Duodenal mucosa (tissue), 2 donors: ENCODE results near the gene GPRIN1.
A peak's percentile ranks its signal among the peaks of the same experiment; 100 is the strongest.

Source experiments
- H3K27ac ChIP-seq: one replicate; pipeline ENCODE4 v1.7.0; 2013; ENCODE audit warnings: low read depth, low read length
- H3K27me3 ChIP-seq, 2 donors: one replicate each; pipeline ENCODE4 v1.7.0; 2013; ENCODE audit warnings: low read length in 2 of 2, control low read depth in 1 of 2; ENCODE audit not compliant: insufficient read depth in 2 of 2, control insufficient read depth in 1 of 2
- H3K36me3 ChIP-seq, 2 donors: one replicate each; pipeline ENCODE4 v1.7.0; 2013; ENCODE audit warnings: low read length in 2 of 2, control low read depth in 1 of 2; ENCODE audit not compliant: insufficient read depth in 2 of 2, control insufficient read depth in 1 of 2
- H3K4me1 ChIP-seq, 2 donors: one replicate each; pipeline ENCODE4 v1.7.0; 2013; ENCODE audit warnings: low read length in 2 of 2, control low read depth in 1 of 2; ENCODE audit not compliant: insufficient read depth in 2 of 2, control insufficient read depth in 1 of 2
- H3K4me3 ChIP-seq, 2 donors: one replicate each; pipeline ENCODE4 v1.7.0; 2013; ENCODE audit warnings: low read length in 2 of 2, low read depth in 1 of 2
- H3K9ac ChIP-seq, 2 donors: one replicate each; pipeline ENCODE4 v1.7.0; 2013; ENCODE audit warnings: low read length in 2 of 2, low read depth in 1 of 2
- H3K9me3 ChIP-seq, 2 donors: one replicate each; pipeline ENCODE4 v1.7.0; 2013; ENCODE audit warnings: low read length in 2 of 2, control low read depth in 1 of 2; ENCODE audit not compliant: control insufficient read depth in 1 of 2

Gene GPRIN1

DNA sequence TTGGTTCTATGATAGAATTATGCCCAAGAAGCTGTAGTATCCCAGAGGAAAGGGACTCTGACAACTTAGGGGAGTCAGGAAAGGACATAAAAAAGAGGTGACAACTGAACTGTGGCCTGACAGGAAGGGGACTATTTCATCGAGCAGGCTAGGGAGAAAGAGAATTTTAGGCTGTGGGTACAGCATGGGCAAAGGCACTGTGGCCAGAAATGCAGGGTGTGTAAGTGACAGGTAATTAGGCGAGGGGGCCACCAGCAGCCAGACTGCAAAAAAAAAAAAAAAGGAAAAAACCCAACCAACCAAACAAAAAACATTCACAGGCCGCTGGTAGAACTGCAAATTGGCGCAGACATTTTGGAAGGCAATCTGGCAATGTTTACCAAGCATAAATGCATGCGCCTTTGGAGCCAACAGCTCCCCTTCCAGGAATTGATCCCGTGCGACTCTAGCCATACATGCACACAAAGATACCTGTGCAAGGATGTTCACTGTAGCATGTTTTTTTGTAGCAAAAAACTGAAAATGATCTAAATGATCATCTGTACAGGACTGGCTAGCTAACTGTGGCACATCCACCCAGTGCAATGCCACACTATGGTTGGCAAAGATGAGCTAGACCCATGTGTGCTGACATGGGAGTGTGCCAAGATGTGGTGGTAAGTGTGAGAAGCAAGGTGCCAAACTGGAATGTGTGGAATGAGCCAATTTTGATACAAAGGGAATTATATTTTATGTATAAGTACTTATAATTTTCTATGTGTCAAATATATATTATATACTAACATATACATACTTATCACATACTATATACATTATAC is 21.6 kb upstream of the GPRIN1 start:
- peaks cover 49 to 62% of the 10 kb centered on the region in 2 donors for H3K27me3 ChIP-seq

DNA sequence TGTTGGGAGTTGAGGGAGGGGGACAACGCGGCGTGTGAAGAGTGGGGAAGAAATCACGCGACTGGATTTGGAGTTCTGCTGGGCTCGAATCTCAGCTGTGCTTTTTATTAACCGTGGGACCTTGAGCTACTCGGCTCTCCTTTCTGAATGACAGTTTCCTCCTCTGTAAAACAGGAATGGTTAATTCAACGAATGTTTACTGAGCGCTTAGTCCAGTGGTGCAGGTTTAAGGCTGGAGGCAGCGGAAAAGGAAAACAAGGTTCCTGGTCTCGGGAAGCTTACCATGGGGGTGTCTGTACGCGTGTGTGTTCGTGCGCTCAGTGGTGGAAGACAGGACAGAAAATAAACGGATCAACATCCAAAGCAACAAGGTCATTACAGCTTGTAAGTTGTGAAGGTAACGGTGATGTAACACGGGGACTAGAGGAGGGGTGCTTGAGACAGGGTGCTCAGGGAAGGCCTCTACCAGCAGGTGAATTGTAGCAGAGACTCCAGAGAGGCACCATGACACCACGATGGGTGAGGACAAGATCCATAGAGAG is 20.8 kb upstream of the GPRIN1 start:
- Histone ChIP-seq H3K4me3 (peak overlapping the region; percentile 24 to 48), H3K27me3 (peaks cover 56 to 68% of the 10 kb centered on the region in 2 donors), H3K9me3 (peaks cover 0 to 3% of the 10 kb centered on the region in 2 donors), H3K4me1 (peaks cover 4 to 14% of the 10 kb centered on the region in 2 donors), H3K36me3 (no peaks in the 10 kb centered on the region), H3K27ac (no peak overlapping the region), H3K9ac (no peak overlapping the region)

More for the DNA sequence above, 21.6 kb upstream of the GPRIN1 start:
- Histone ChIP-seq H3K27ac (no peak overlapping the region), H3K9me3 (peaks cover 0 to 3% of the 10 kb centered on the region in 2 donors), H3K4me3 (no peak overlapping the region), H3K4me1 (peaks cover 4 to 14% of the 10 kb centered on the region in 2 donors), H3K36me3 (no peaks in the 10 kb centered on the region), H3K9ac (no peak overlapping the region)

DNA sequence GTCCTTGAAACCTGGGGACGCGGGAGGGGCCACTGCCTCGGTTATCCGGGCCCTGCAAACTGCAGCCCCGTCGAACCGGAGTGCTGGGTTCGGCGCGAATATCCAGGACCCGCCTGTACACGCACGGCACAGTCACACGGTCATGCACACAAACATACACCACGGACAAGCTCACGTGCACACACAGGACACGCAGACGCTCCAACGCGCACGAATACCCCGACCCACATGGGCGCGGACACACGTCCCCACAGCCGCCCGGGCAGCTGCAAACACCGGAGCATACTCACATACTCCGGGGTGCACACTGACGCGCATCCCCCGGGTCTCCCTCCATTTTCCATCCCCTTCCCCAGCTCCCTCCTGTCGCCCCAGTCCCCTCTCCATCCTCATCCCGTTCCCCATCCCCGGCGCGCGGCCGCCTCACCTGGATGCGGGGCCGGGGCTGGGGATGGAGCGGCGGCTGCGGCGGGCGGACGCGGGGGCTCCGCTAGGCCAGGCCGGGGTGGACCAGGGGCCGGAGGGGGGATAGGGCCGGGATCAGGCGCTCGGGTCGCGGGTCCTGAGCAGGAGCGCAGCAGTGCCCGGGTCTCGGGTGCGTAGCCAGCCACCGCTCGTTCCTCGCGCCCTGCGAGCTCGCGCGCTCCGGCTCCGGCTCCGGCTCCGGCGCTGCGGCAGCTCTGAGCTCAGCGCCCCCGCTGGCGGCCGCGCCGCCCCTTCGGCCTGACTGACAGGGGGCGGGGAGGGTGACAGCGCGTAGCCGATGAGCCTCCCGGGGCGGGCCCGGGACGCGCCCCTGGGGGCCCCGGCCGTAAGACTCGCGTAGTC is 20.1 kb upstream of the GPRIN1 start, which contains the start of the genes EIF4E1B and SNCB:
Gene EIF4E1B, plus strand, starts transcription at position 823 of the 828 bp plus-strand sequence. CDS start 12,113 bp downstream, outside the sequence.
Gene SNCB, minus strand, starts transcription at position 682 of the 828 bp plus-strand sequence. CDS start 880 bp downstream, outside the sequence.
- H3K4me3 ChIP-seq: peak within 1 kb of the TSS; percentile 24 to 48
- no peak within 1 kb of the TSS for H3K9ac ChIP-seq
- H3K36me3 ChIP-seq: no peaks in the 10 kb centered on the region
- H3K4me1 ChIP-seq: peaks cover 4 to 14% of the 10 kb centered on the region in 2 donors
- peaks cover 63 to 73% of the 10 kb centered on the region in 2 donors for H3K27me3 ChIP-seq
- no peak within 1 kb of the TSS for H3K27ac ChIP-seq
- H3K9me3 ChIP-seq: no peaks in the 10 kb centered on the region

DNA sequence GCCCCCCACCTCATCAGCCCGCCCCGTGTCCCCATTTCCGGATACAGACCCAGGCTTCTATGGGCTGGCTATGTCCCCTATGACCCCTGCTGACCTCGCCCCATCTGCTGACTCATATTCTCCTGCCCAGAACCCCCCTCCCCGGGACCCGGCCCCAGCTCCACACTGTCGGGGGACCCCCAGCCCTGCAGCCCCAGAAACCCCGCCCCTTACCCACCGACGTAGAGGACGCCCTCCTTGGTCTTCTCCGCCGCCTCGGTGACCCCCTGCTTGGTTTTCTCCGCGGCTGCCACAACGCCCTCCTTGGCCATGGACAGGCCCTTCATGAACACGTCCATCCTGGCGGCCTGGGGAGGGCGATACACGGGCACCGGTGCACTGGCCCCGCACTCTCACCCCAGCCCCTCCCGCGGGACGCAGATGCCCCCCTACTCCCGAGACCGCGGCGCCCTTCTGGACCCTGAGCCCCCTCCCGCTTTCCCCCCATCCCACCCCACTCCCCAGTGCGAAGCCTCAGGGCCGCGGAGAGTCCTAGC is 19.4 kb upstream of the GPRIN1 start:
- peaks cover 4 to 14% of the 10 kb centered on the region in 2 donors for H3K4me1 ChIP-seq
- H3K9ac ChIP-seq: no peak overlapping the region
- no peaks in the 10 kb centered on the region for H3K36me3 ChIP-seq
- no peaks in the 10 kb centered on the region for H3K9me3 ChIP-seq
- H3K27ac ChIP-seq: no peak overlapping the region
- no peak overlapping the region for H3K4me3 ChIP-seq
- H3K27me3 ChIP-seq: peaks cover 66 to 73% of the 10 kb centered on the region in 2 donors

DNA sequence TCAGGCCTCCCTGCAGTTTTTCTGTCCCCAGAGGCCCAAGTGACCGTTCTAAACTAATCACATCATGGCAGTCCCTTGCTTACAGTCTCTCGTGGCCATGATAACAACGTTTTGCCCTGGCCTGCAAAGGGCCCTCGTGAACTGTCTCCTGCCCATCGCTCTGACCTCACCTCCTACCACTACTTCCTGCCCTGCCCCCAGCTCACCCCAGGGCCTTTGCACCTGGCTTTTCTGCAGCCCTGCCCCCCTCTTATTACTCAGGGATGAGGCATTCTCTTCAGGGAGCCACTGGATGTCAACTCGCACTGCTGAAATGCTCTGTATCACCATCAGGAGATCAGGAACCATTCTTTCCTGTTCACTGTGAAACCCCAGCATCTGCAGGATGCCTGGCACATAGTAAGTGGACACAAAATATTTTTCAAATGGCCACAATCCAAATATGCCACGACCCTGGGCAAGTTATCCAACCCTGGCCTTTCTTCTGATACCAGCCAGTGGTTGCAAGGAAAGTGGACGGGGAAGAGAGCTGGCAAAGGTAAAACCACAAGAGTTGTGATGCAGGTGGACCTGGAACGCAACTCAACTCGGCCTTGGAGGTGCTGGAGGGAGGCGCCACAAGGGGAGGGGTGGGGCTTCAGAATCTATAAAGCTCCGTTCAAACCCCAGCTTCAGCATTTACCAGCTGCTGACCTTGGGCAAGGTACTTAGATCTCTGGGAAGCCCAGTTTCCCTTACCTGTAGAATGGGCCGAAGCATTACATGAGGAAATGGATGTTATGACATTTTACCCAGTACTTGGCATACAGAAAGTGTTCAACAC is 18.7 kb upstream of the GPRIN1 start:
- peaks cover 4 to 14% of the 10 kb centered on the region in 2 donors for H3K4me1 ChIP-seq
- H3K9me3 ChIP-seq: no peaks in the 10 kb centered on the region
- H3K4me3 ChIP-seq: no peak overlapping the region
- H3K9ac ChIP-seq: no peak overlapping the region
- peaks cover 69 to 70% of the 10 kb centered on the region in 2 donors for H3K27me3 ChIP-seq
- H3K27ac ChIP-seq: no peak overlapping the region
- no peaks in the 10 kb centered on the region for H3K36me3 ChIP-seq

DNA sequence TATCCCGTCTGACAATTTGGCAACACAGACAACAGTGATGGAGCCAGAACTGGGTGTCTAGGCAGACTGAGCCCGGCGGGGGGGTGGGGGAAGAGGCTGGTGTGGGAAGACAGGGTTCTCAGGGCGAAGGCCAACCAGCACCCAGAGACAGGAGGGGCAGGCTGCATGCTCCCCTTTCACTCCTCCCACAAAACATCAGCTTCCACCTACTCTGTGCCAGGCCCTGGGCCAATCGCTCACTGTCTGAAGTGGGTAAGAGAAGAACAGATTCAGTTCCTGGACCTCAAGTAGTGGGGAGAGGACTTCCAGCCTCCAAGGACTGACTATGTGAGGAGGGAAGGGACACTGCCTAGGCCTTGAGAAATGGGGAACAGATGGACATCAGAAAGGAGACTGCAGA is 17.6 kb upstream of the GPRIN1 start:
- peaks cover 64 to 66% of the 10 kb centered on the region in 2 donors for H3K27me3 ChIP-seq
- H3K27ac ChIP-seq: no peak overlapping the region
- H3K36me3 ChIP-seq: no peaks in the 10 kb centered on the region
- no peaks in the 10 kb centered on the region for H3K9me3 ChIP-seq
- H3K4me1 ChIP-seq: peaks cover 4 to 14% of the 10 kb centered on the region in 2 donors
- no peak overlapping the region for H3K4me3 ChIP-seq
- H3K9ac ChIP-seq: no peak overlapping the region

DNA sequence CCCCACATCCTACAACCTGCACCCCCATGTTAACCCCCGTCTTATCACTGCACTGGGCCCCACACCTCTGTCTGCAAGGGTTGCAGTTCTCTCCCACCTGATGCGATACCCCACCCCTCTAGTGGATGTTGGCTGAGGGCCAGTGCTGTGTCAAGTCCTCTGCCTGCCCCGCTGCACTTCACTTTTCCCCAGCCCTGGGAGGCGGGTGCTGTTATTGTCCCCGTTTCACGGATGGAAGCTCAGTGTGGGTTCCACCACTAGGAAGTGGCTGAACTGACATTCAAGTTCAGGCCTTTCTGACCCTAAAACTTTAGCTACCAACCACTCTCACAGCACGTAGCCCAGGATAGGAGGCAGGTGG is 16.9 kb upstream of the GPRIN1 start:
- H3K4me3 ChIP-seq: no peak overlapping the region
- no peak overlapping the region for H3K9ac ChIP-seq
- peaks cover 63 to 67% of the 10 kb centered on the region in 2 donors for H3K27me3 ChIP-seq
- H3K36me3 ChIP-seq: no peaks in the 10 kb centered on the region
- no peaks in the 10 kb centered on the region for H3K9me3 ChIP-seq
- peaks cover 4 to 14% of the 10 kb centered on the region in 2 donors for H3K4me1 ChIP-seq
- H3K27ac ChIP-seq: no peak overlapping the region

DNA sequence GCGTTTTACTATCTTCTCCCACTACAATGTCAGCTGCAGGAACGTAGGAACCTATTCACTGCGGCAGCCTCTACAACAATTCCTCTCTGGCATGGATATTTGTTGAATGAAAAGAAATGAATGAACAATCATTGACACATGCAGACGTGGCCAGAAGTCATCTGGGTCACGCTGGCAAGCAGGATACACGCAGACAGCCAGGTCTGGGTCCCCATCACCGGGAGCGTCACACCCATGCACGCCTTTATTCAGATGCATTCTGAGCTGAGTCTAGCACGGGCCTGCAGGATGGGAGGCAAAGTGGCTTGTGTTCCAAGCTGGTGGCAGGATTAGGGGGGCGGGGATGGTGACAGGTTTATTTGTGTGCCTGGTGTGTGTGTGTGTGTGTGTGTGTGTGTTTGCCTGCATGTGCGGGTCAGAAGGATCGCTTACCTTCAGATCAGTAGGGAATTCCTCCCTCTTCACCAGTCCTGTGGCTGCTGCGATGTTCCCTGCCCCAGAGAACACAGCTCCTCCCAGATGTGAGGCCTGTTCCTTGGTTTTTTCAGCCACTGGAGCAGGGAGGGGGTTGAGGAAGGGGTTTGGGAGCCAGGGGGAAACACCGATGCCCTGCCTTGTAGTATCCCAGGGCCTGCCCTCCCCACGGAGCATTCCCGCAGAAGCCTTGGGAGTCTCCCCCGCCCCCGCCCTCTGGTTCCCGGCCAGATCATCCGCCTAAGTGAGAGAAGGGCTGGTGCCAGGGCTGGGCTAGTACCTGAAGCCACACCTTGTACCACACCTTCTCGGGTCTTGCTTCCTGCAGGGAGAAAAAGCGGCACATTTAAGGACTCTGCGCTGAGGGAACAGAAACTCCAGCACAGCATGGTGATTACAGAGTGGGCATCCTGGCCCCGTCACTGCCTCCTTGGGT is 16.3 kb upstream of the GPRIN1 start:
- no peak overlapping the region for H3K4me3 ChIP-seq
- peaks cover 62 to 67% of the 10 kb centered on the region in 2 donors for H3K27me3 ChIP-seq
- no peak overlapping the region for H3K27ac ChIP-seq
- peaks cover 4 to 14% of the 10 kb centered on the region in 2 donors for H3K4me1 ChIP-seq
- no peaks in the 10 kb centered on the region for H3K36me3 ChIP-seq
- no peaks in the 10 kb centered on the region for H3K9me3 ChIP-seq
- H3K9ac ChIP-seq: no peak overlapping the region
